ENCODE measurements around the gene CTSE. TPM values are rescaled to one million over a fixed set of nuclear protein-coding genes. Genes with fewer than 3 reads are reported as not detected.
"Not testable (repeated sequence)": the region's sequence is repeated elsewhere in the genome, so short reads cannot be mapped to it uniquely, and the experiment has no call there.

The CTSE gene
- total RNA-seq, 4 donors from 2014 or later: not detected

GRCh38 chr1:206002871-206003801 lies 20.6 kb downstream of the CTSE start, which contains the start of gene RAB7B:
Gene RAB7B (minus strand): TSS chr1:206003395. CDS start chr1:205994135, 9,260 bp downstream.
- peak; percentile 64 for ATAC-seq (ENCODE audit: low FRiP score)
- peak; percentile 73 for DNase-seq (ENCODE audit: low spot score)
- TF ChIP-seq CTCF (IDR thresholded peaks at IDR 0.05): no peak

GRCh38 chr1:206002160-206002559 lies 21.5 kb downstream of the CTSE start:
- DNase-seq (ENCODE audit: low spot score) (no peak), ATAC-seq (ENCODE audit: low FRiP score) (no peak)
- no peak for TF ChIP-seq CTCF (IDR thresholded peaks at IDR 0.05)

GRCh38 chr1:206001476-206001888 lies 22.2 kb downstream of the CTSE start:
- no peak for TF ChIP-seq CTCF (IDR thresholded peaks at IDR 0.05)
- peak; percentile 84 for ATAC-seq (ENCODE audit: low FRiP score)
- no peak for DNase-seq (ENCODE audit: low spot score)

GRCh38 chr1:206000641-206001339 lies 22.9 kb downstream of the CTSE start:
- no peak for DNase-seq (ENCODE audit: low spot score)
- peak; percentile 1 for ATAC-seq (ENCODE audit: low FRiP score)
- TF ChIP-seq CTCF (IDR thresholded peaks at IDR 0.05): no peak

- TF ChIP-seq CTCF (IDR thresholded peaks at IDR 0.05): no peak
- DNase-seq (ENCODE audit: low spot score) (no peak), ATAC-seq (ENCODE audit: low FRiP score) (no peak)
Observed at GRCh38 chr1:205998457-205999241, 25.0 kb downstream of the CTSE start.

- ATAC-seq (ENCODE audit: low FRiP score); DNase-seq (ENCODE audit: low spot score): not testable (repeated sequence)
Observed at GRCh38 chr1:205996641-205997040, 27.1 kb downstream of the CTSE start.

- ATAC-seq (ENCODE audit: low FRiP score): no peak
- TF ChIP-seq CTCF (IDR thresholded peaks at IDR 0.05): no peak
- no peak for DNase-seq (ENCODE audit: low spot score)
Observed at GRCh38 chr1:205994346-205994745, 29.3 kb downstream of the CTSE start.
